Neural cell (in vitro differentiated cells): ENCODE data around the gene FSD2. TPM values are rescaled to one million over a fixed set of nuclear protein-coding genes. Genes with fewer than 3 reads are reported as not detected.

Source experiments
- H2AFZ ChIP-seq: fragments of 200-600, 300-800 bp; sonication (generic), shearing (Covaris generic); 2 replicates; pipeline ENCODE4 v1.6.0; 2014; ENCODE audit warnings: low read depth, mild to moderate bottlenecking, antibody characterized with exemption, low read length, moderate library complexity
- H3F3A ChIP-seq: fragments of 200-600 bp; shearing (Covaris generic); 2 replicates; pipeline ENCODE4 v1.6.1; 2016; ENCODE audit warnings: mild to moderate bottlenecking, moderate library complexity, mixed read lengths, antibody characterized with exemption, low read length; ENCODE audit not compliant: insufficient read depth, poor library complexity, severe bottlenecking
- H3K27ac ChIP-seq: fragments of 200-600, 300-800 bp; sonication (generic), shearing (Covaris generic); 2 replicates; pipeline ENCODE4 v1.5.1; 2014; ENCODE audit warnings: mild to moderate bottlenecking, low read length, moderate library complexity
- H3K27me3 ChIP-seq: fragments of 300-800, 200-600 bp; sonication (generic), shearing (Covaris generic); 2 replicates; pipeline ENCODE4 v1.6.0; 2014; ENCODE audit warnings: mild to moderate bottlenecking, low read depth, low read length, moderate library complexity; ENCODE audit not compliant: insufficient read depth
- H3K36me3 ChIP-seq: fragments of 300-800, 200-600 bp; sonication (generic), shearing (Covaris generic); 2 replicates; pipeline ENCODE4 v1.5.1; 2014; ENCODE audit warnings: mild to moderate bottlenecking, antibody characterized with exemption, low read length, moderate library complexity; ENCODE audit not compliant: insufficient read depth
- H3K4me2 ChIP-seq: fragments of 300-800, 200-600 bp; sonication (generic), shearing (Covaris generic); 2 replicates; pipeline ENCODE4 v1.6.0; 2014; ENCODE audit warnings: mild to moderate bottlenecking, low read length
- H3K4me3 ChIP-seq: fragments of 300-800, 200-600 bp; sonication (generic), shearing (Covaris generic); 2 replicates; pipeline ENCODE4 v1.5.1; 2014; ENCODE audit warnings: mild to moderate bottlenecking, low read length, moderate library complexity
- H3K79me2 ChIP-seq: fragments of 200-600 bp; shearing (Covaris generic); replicated peaks from 2 replicates; pipeline ENCODE4 v1.6.0; 2014; ENCODE audit warnings: mild to moderate bottlenecking, low read length, moderate library complexity; ENCODE audit not compliant: insufficient read depth
- H3K9ac ChIP-seq: fragments of 300-800, 200-600 bp; sonication (generic), shearing (Covaris generic); 2 replicates; pipeline ENCODE4 v1.6.1; 2016; ENCODE audit warnings: mild to moderate bottlenecking, low read length, mixed read lengths
- H3K9me2 ChIP-seq: fragments of 200-600 bp; shearing (Covaris generic); 2 replicates; pipeline ENCODE4 v1.6.1; 2016; ENCODE audit warnings: mild to moderate bottlenecking, low read length, mixed read lengths; ENCODE audit not compliant: insufficient read depth
- H3K9me3 ChIP-seq: fragments of 200-600, 300-800 bp; sonication (generic), shearing (Covaris generic); 2 replicates; pipeline ENCODE4 v1.6.1; 2016; ENCODE audit warnings: mild to moderate bottlenecking, mixed run types, low read length, moderate library complexity, mixed read lengths
- H4K20me1 ChIP-seq: fragments of 200-600 bp; shearing (Covaris generic); 2 replicates; pipeline ENCODE4 v1.6.1; 2016; ENCODE audit warnings: mild to moderate bottlenecking, mixed run types; ENCODE audit not compliant: insufficient read depth
- EP300 ChIP-seq: fragments of 450-650 bp; conservative IDR thresholded peaks from 2 replicates; pipeline ENCODE4 v1.6.1; 2014; ENCODE audit warnings: antibody characterized with exemption, mild to moderate bottlenecking, moderate library complexity; ENCODE audit not compliant: poor library complexity, severe bottlenecking
- EZH2 ChIP-seq: fragments of 200-600, 300-800 bp; shearing (Covaris generic), sonication (generic); IDR thresholded peaks from 2 replicates; pipeline ENCODE4 v1.6.1; 2014; ENCODE audit warnings: antibody characterized with exemption, low read length, borderline replicate concordance, mild to moderate bottlenecking; ENCODE audit not compliant: insufficient read depth, poor library complexity, severe bottlenecking
- MXI1 ChIP-seq: fragments of 450-650 bp; conservative IDR thresholded peaks from 2 replicates; pipeline ENCODE4 v1.6.1; 2014; ENCODE audit warnings: antibody characterized with exemption, mild to moderate bottlenecking; ENCODE audit not compliant: poor library complexity, severe bottlenecking
- POLR2AphosphoS5 ChIP-seq: IDR thresholded peaks from 2 replicates; pipeline ENCODE4 v1.6.1; 2012
- RAD21 ChIP-seq: fragments of 450-650 bp; conservative IDR thresholded peaks from 2 replicates; pipeline ENCODE4 v1.6.1; 2014; ENCODE audit warnings: antibody characterized with exemption, mild to moderate bottlenecking, moderate library complexity
- REST ChIP-seq: IDR thresholded peaks from 2 replicates; pipeline ENCODE4 v1.6.1; 2012; ENCODE audit warnings: borderline replicate concordance
- SMC3 ChIP-seq: fragments of 450-650 bp; conservative IDR thresholded peaks from 2 replicates; pipeline ENCODE4 v1.6.1; 2014; ENCODE audit warnings: antibody characterized with exemption, mild to moderate bottlenecking, moderate library complexity; ENCODE audit not compliant: poor library complexity
- TAF1 ChIP-seq: IDR thresholded peaks from 2 replicates; pipeline ENCODE4 v1.6.1; 2012; ENCODE audit warnings: low read depth
- polyA plus RNA-seq: library from polyadenylated mRNA; depleted of rRNA; stranded (reverse); fragments of >200 nt; gene quantifications from 2 replicates; pipeline ENCODE4 v1.2.3, GENCODE V29; 2014
- TF ChIP-seq, protein P1 (sequence below): fragments of 450-650 bp; IDR thresholded peaks from 2 replicates; pipeline ENCODE4 v1.5.1; 2014; ENCODE audit warnings: antibody characterized with exemption, mild to moderate bottlenecking, moderate library complexity; ENCODE audit not compliant: poor library complexity, severe bottlenecking

FSD2 gene
- polyA plus RNA-seq, 1 donor from 2014 or later, result not detected

DNA sequence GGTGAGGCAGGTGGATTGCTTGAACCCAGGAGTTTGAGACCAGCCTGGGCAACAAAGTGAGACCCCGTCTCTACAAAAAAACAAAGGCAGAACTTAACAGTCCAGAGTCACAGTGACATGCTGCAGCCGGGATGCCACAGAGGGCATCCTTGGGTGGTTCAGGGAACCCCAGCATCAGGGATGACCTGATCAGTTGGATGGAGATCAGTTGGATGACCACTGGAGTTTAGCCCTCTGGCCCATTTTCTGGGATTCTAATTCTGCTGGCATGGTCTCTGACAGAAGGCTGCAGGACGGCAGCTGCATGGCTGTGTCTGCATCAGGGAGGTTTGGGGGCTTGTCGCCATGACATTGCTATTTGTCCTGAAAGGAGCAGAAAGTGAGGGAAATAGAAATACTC, 23.4 kb upstream of the FSD2 start:
- H3K4me3 ChIP-seq, result no peak overlapping the region
- H4K20me1 ChIP-seq, result no peaks in the 10 kb centered on the region
- no peaks in the 10 kb centered on the region for H3K79me2 ChIP-seq
- no peak overlapping the region for H3K27ac ChIP-seq
- H3K4me2 ChIP-seq, result no peak overlapping the region
- H3K9me2 ChIP-seq, result no peaks in the 10 kb centered on the region
- H3K36me3 ChIP-seq, result no peaks in the 10 kb centered on the region
- H2AFZ ChIP-seq, result no peak overlapping the region
- no peak overlapping the region for H3K9ac ChIP-seq
- no peak for TF ChIP-seq RAD21
- TF ChIP-seq, protein P1, sequence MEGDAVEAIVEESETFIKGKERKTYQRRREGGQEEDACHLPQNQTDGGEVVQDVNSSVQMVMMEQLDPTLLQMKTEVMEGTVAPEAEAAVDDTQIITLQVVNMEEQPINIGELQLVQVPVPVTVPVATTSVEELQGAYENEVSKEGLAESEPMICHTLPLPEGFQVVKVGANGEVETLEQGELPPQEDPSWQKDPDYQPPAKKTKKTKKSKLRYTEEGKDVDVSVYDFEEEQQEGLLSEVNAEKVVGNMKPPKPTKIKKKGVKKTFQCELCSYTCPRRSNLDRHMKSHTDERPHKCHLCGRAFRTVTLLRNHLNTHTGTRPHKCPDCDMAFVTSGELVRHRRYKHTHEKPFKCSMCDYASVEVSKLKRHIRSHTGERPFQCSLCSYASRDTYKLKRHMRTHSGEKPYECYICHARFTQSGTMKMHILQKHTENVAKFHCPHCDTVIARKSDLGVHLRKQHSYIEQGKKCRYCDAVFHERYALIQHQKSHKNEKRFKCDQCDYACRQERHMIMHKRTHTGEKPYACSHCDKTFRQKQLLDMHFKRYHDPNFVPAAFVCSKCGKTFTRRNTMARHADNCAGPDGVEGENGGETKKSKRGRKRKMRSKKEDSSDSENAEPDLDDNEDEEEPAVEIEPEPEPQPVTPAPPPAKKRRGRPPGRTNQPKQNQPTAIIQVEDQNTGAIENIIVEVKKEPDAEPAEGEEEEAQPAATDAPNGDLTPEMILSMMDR, result no peak
- TF ChIP-seq SMC3, result no peak
- TF ChIP-seq POLR2AphosphoS5, result no peak
- no peak for TF ChIP-seq EZH2
- TF ChIP-seq REST, result no peak
- no peak for TF ChIP-seq TAF1
- no peaks in the 10 kb centered on the region for H3K27me3 ChIP-seq
- no peaks in the 10 kb centered on the region for H3F3A ChIP-seq
- H3K9me3 ChIP-seq, result no peaks in the 10 kb centered on the region

- Histone ChIP-seq H3F3A (no peaks in the 10 kb centered on the region), H3K36me3 (no peaks in the 10 kb centered on the region), H4K20me1 (no peaks in the 10 kb centered on the region), H2AFZ (no peak overlapping the region), H3K9ac (no peak overlapping the region), H3K79me2 (no peaks in the 10 kb centered on the region), H3K9me2 (no peaks in the 10 kb centered on the region), H3K27ac (no peak overlapping the region), H3K4me3 (no peak overlapping the region), H3K4me2 (no peak overlapping the region), H3K9me3 (no peaks in the 10 kb centered on the region), H3K27me3 (no peaks in the 10 kb centered on the region)
- TF ChIP-seq EZH2 (no peak), MXI1 (no peak), REST (no peak), TAF1 (no peak), POLR2AphosphoS5 (no peak), SMC3 (no peak), EP300 (no peak), RAD21 (no peak)
- TF ChIP-seq, protein P1, result no peak
These were observed 22.2 kb upstream of the FSD2 start for GRCh38 chr15:82828075-82828474.
